Measurements from ENCODE around the gene RAD51B.

RAD51B gene

GRCh38 chr14:68124979-68125731 lies 305.6 kb downstream of the RAD51B start:
- in situ Hi-C loops (cut with HindIII; ENCODE audit: low sequenced_read_pairs), result no loop called here
- no peak overlapping the region for H3K4me3 ChIP-seq (ENCODE audit: low read depth, low read length)
- TF ChIP-seq CTCF (IDR thresholded peaks at IDR 0.05; ENCODE audit: low read depth, low read length), result no peak
- peak; percentile 76 for DNase-seq (ENCODE audit: low read depth, low spot score)

GRCh38 chr14:68127166-68127565 lies 307.6 kb downstream of the RAD51B start:
- no peak overlapping the region for H3K4me3 ChIP-seq (ENCODE audit: low read depth, low read length)
- TF ChIP-seq CTCF (IDR thresholded peaks at IDR 0.05; ENCODE audit: low read depth, low read length), result no peak
- DNase-seq (ENCODE audit: low read depth, low spot score), result no peak
- in situ Hi-C loops (cut with HindIII; ENCODE audit: low sequenced_read_pairs), result no loop called here

- in situ Hi-C loops (cut with HindIII; ENCODE audit: low sequenced_read_pairs), result no loop called here
- H3K4me3 ChIP-seq (ENCODE audit: low read depth, low read length), result no peak overlapping the region
- TF ChIP-seq CTCF (IDR thresholded peaks at IDR 0.05; ENCODE audit: low read depth, low read length), result no peak
- no peak for DNase-seq (ENCODE audit: low read depth, low spot score)
Observed at GRCh38 chr14:68131907-68132306, 312.3 kb downstream of the RAD51B start.

- no peak for DNase-seq (ENCODE audit: low read depth, low spot score)
- H3K4me3 ChIP-seq (ENCODE audit: low read depth, low read length), result no peak overlapping the region
- in situ Hi-C loops (cut with HindIII; ENCODE audit: low sequenced_read_pairs), result no loop called here
- TF ChIP-seq CTCF (IDR thresholded peaks at IDR 0.05; ENCODE audit: low read depth, low read length), result no peak
Observed at GRCh38 chr14:68132563-68133121, 313.1 kb downstream of the RAD51B start.

- DNase-seq (ENCODE audit: low read depth, low spot score), result no peak
- in situ Hi-C loops (cut with HindIII; ENCODE audit: low sequenced_read_pairs), result no loop called here
- TF ChIP-seq CTCF (IDR thresholded peaks at IDR 0.05; ENCODE audit: low read depth, low read length), result no peak
- H3K4me3 ChIP-seq (ENCODE audit: low read depth, low read length), result no peak overlapping the region
Observed at GRCh38 chr14:68133856-68134255, 314.3 kb downstream of the RAD51B start.

GRCh38 chr14:68135028-68135427 lies 315.4 kb downstream of the RAD51B start:
- in situ Hi-C loops (cut with HindIII; ENCODE audit: low sequenced_read_pairs), result no loop called here

More at GRCh38 chr14:68135028-68135427, 315.4 kb downstream of the RAD51B start:
- H3K4me3 ChIP-seq (ENCODE audit: low read depth, low read length), result no peak overlapping the region
- no peak for DNase-seq (ENCODE audit: low read depth, low spot score)
- TF ChIP-seq CTCF (IDR thresholded peaks at IDR 0.05; ENCODE audit: low read depth, low read length), result no peak
